Activated gamma-delta T cell treated with anti-CD3 and anti-CD28 coated beads, Interleukin-2, amount 50 U/mL, for 16 hours (primary cell): ENCODE measurements around the gene TEKT4.
"Not testable (repeated sequence)": the region's sequence is repeated elsewhere in the genome, so short reads cannot be mapped to it uniquely, and the experiment has no call there.

Experiments
- DNase-seq: peaks from one replicate; pipeline ENCODE4 v3.0.0-alpha.2; 2020; ENCODE audit warnings: low read depth

TEKT4 gene

GRCh38 chr2:94875820-94876522 lies 4.7 kb downstream of the TEKT4 start:
- DNase-seq = no peak

- DNase-seq = no peak
Observed at GRCh38 chr2:94876523-94876863, 5.3 kb downstream of the TEKT4 start.

GRCh38 chr2:94877129-94877528 lies 5.9 kb downstream of the TEKT4 start:
- no peak for DNase-seq

GRCh38 chr2:94878575-94878974 lies 7.3 kb downstream of the TEKT4 start:
- not testable (repeated sequence) for DNase-seq

- no peak for DNase-seq
Observed at GRCh38 chr2:94879314-94879981, 8.2 kb downstream of the TEKT4 start.

GRCh38 chr2:94879982-94880377 lies 8.8 kb downstream of the TEKT4 start:
- DNase-seq = no peak

GRCh38 chr2:94880507-94880906 lies 9.3 kb downstream of the TEKT4 start:
- no peak for DNase-seq

GRCh38 chr2:94881070-94881469 lies 9.8 kb downstream of the TEKT4 start:
- no peak for DNase-seq

GRCh38 chr2:94890234-94890633 lies 19.0 kb downstream of the TEKT4 start:
- DNase-seq = no peak

GRCh38 chr2:94895273-94895672 lies 24.0 kb downstream of the TEKT4 start:
- not testable (repeated sequence) for DNase-seq

GRCh38 chr2:94906976-94907375 lies 35.7 kb downstream of the TEKT4 start:
- DNase-seq = not testable (repeated sequence)

- DNase-seq = no peak
Observed at GRCh38 chr2:94923196-94923595, 52.0 kb downstream of the TEKT4 start.

GRCh38 chr2:94924999-94925398 lies 53.8 kb downstream of the TEKT4 start:
- not testable (repeated sequence) for DNase-seq
